Activated CD4-positive, alpha-beta T cell treated with anti-CD3 and anti-CD28 coated beads, Interleukin-2, amount 10 ng/mL, durations not matched to agents 24 days and 14 days (primary cell): ENCODE measurements around the gene MBD3L3. TPM values are rescaled to one million over a fixed set of nuclear protein-coding genes. Genes with fewer than 3 reads are reported as not detected.
"Not testable (repeated sequence)": the region's sequence is repeated elsewhere in the genome, so short reads cannot be mapped to it uniquely, and the experiment has no call there.

ENCODE experiments used
- DNase-seq: peaks from one replicate; pipeline ENCODE4 v3.0.0; 2022
- H3K27ac Mint-ChIP-seq: one replicate; pipeline ENCODE4 v1.8.0; 2022; ENCODE audit warnings: mild to moderate bottlenecking, mixed read lengths
- H3K27me3 Mint-ChIP-seq: one replicate; pipeline ENCODE4 v1.8.0; 2022; ENCODE audit warnings: mixed read lengths
- H3K36me3 Mint-ChIP-seq: one replicate; pipeline ENCODE4 v1.8.0; 2022; ENCODE audit warnings: low read depth, mild to moderate bottlenecking, mixed read lengths
- H3K4me1 Mint-ChIP-seq: one replicate; pipeline ENCODE4 v1.8.0; 2021; ENCODE audit warnings: mixed read lengths
- H3K4me3 Mint-ChIP-seq: one replicate; pipeline ENCODE4 v1.8.0; 2022; ENCODE audit warnings: mild to moderate bottlenecking, moderate library complexity, mixed read lengths
- H3K9me3 Mint-ChIP-seq: one replicate; pipeline ENCODE4 v1.8.0; 2021; ENCODE audit warnings: mixed read lengths
- intact Hi-C: fragments of 100-400 bp; cut with micrococcal nuclease; formaldehyde crosslinking; loops from one replicate; pipeline ENCODE4 v1.15.1; 2023
- total RNA-seq: library from RNA; stranded (reverse); gene quantifications from 2 replicates; pipeline ENCODE4 v1.2.3, GENCODE V29; 2022

Gene MBD3L3
- not detected in 2 replicates for total RNA-seq

GRCh38 chr19:7058576-7058975 lies at the start of gene MBD3L3:
Gene MBD3L3 (minus strand): TSS chr19:7058676. CDS start chr19:7058605, 71 bp downstream.
- intact Hi-C loops, H3K9me3 Mint-ChIP-seq, H3K4me3 Mint-ChIP-seq, H3K4me1 Mint-ChIP-seq, H3K27me3 Mint-ChIP-seq, DNase-seq, H3K36me3 Mint-ChIP-seq, H3K27ac Mint-ChIP-seq: not testable (repeated sequence)

GRCh38 chr19:7106711-7107657 lies 48.5 kb upstream of the MBD3L3 start:
- H3K36me3 Mint-ChIP-seq = no peaks in the 10 kb centered on the region
- no peaks in the 10 kb centered on the region for H3K27me3 Mint-ChIP-seq
- no peaks in the 10 kb centered on the region for H3K9me3 Mint-ChIP-seq
- H3K4me1 Mint-ChIP-seq = peaks cover 3% of the 10 kb centered on the region
- intact Hi-C loops = no loop called here
- H3K27ac Mint-ChIP-seq = no peak overlapping the region
- H3K4me3 Mint-ChIP-seq = no peak overlapping the region
- no peak for DNase-seq

GRCh38 chr19:7104747-7105447 lies 46.4 kb upstream of the MBD3L3 start:
- H3K36me3 Mint-ChIP-seq = no peaks in the 10 kb centered on the region

GRCh38 chr19:7101498-7102253 lies 43.2 kb upstream of the MBD3L3 start:
- Mint-ChIP-seq H3K4me3 (peak overlapping the region; percentile 39), H3K36me3 (peaks cover 5% of the 10 kb centered on the region), H3K9me3 (peaks cover 14% of the 10 kb centered on the region), H3K27ac (no peak overlapping the region), H3K4me1 (peaks cover 24% of the 10 kb centered on the region), H3K27me3 (peaks cover 3% of the 10 kb centered on the region)
- DNase-seq = no peak
- intact Hi-C loops = loop anchor here (1.0 to 5.0 kb wide), 3 partner anchors 226 to 279 kb away; no protein-coding TSS in a partner anchor

More at GRCh38 chr19:7104747-7105447, 46.4 kb upstream of the MBD3L3 start:
- Mint-ChIP-seq H3K27me3 (no peaks in the 10 kb centered on the region), H3K27ac (no peak overlapping the region), H3K4me3 (no peak overlapping the region), H3K4me1 (peaks cover 9% of the 10 kb centered on the region), H3K9me3 (no peaks in the 10 kb centered on the region)
- intact Hi-C loops = loop anchor here (5.0 kb wide), 1 partner anchor 222 kb away; no protein-coding TSS in a partner anchor
- DNase-seq = no peak

- Mint-ChIP-seq H3K9me3 (peaks cover 21% of the 10 kb centered on the region), H3K36me3 (peaks cover 15% of the 10 kb centered on the region), H3K27ac (peak overlapping the region; percentile 92), H3K4me3 (peak overlapping the region; percentile 92), H3K4me1 (peaks cover 24% of the 10 kb centered on the region), H3K27me3 (peaks cover 3% of the 10 kb centered on the region)
- DNase-seq = no peak
- intact Hi-C loops = no loop called here
Observed at GRCh38 chr19:7099597-7099921, 41.1 kb upstream of the MBD3L3 start.

- intact Hi-C loops = no loop called here
- Mint-ChIP-seq H3K4me3 (peak overlapping the region; percentile 92), H3K9me3 (peaks cover 21% of the 10 kb centered on the region), H3K27me3 (peaks cover 3% of the 10 kb centered on the region), H3K27ac (peak overlapping the region; percentile 92), H3K4me1 (peaks cover 24% of the 10 kb centered on the region), H3K36me3 (peaks cover 15% of the 10 kb centered on the region)
- peak; percentile 96 for DNase-seq
Observed at GRCh38 chr19:7098701-7099596, 40.5 kb upstream of the MBD3L3 start.

GRCh38 chr19:7098096-7098495 lies 39.6 kb upstream of the MBD3L3 start:
- intact Hi-C loops = no loop called here
- Mint-ChIP-seq H3K9me3 (peaks cover 21% of the 10 kb centered on the region), H3K27me3 (peaks cover 3% of the 10 kb centered on the region), H3K36me3 (peaks cover 15% of the 10 kb centered on the region), H3K27ac (peak overlapping the region; percentile 92), H3K4me1 (peaks cover 24% of the 10 kb centered on the region), H3K4me3 (peak overlapping the region; percentile 92)
- no peak for DNase-seq

- Mint-ChIP-seq H3K27ac (no peak overlapping the region), H3K9me3 (peaks cover 14% of the 10 kb centered on the region), H3K27me3 (no peaks in the 10 kb centered on the region), H3K4me1 (no peaks in the 10 kb centered on the region), H3K4me3 (no peak overlapping the region), H3K36me3 (peaks cover 28% of the 10 kb centered on the region)
- DNase-seq = no peak
- intact Hi-C loops = no loop called here
Observed at GRCh38 chr19:7088999-7089398, 30.5 kb upstream of the MBD3L3 start.

GRCh38 chr19:7083076-7083956 lies 24.8 kb upstream of the MBD3L3 start:
- Mint-ChIP-seq H3K4me3 (no peak overlapping the region), H3K36me3 (peaks cover 81% of the 10 kb centered on the region), H3K27ac (no peak overlapping the region), H3K27me3 (no peaks in the 10 kb centered on the region), H3K4me1 (no peaks in the 10 kb centered on the region), H3K9me3 (peaks cover 25% of the 10 kb centered on the region)
- no peak for DNase-seq
- intact Hi-C loops = no loop called here

GRCh38 chr19:7078008-7078407 lies 19.5 kb upstream of the MBD3L3 start:
- H3K27ac Mint-ChIP-seq = no peak overlapping the region
- peaks cover 2% of the 10 kb centered on the region for H3K4me1 Mint-ChIP-seq
- DNase-seq = peak; percentile 46
- H3K36me3 Mint-ChIP-seq = peaks cover 98% of the 10 kb centered on the region
- intact Hi-C loops = no loop called here
- H3K27me3 Mint-ChIP-seq = no peaks in the 10 kb centered on the region
- H3K4me3 Mint-ChIP-seq = no peak overlapping the region
- H3K9me3 Mint-ChIP-seq = peaks cover 39% of the 10 kb centered on the region

GRCh38 chr19:7076151-7076550 lies 17.7 kb upstream of the MBD3L3 start:
- H3K4me3 Mint-ChIP-seq = no peak overlapping the region

GRCh38 chr19:7074705-7075282 lies 16.3 kb upstream of the MBD3L3 start:
- peaks cover 88% of the 10 kb centered on the region for H3K36me3 Mint-ChIP-seq
- no peak overlapping the region for H3K27ac Mint-ChIP-seq
- H3K27me3 Mint-ChIP-seq = no peaks in the 10 kb centered on the region
- no peak overlapping the region for H3K4me3 Mint-ChIP-seq
- H3K4me1 Mint-ChIP-seq = peaks cover 6% of the 10 kb centered on the region
- peaks cover 30% of the 10 kb centered on the region for H3K9me3 Mint-ChIP-seq
- DNase-seq = peak; percentile 41
- intact Hi-C loops = no loop called here

More at GRCh38 chr19:7076151-7076550, 17.7 kb upstream of the MBD3L3 start:
- no peaks in the 10 kb centered on the region for H3K27me3 Mint-ChIP-seq
- peaks cover 6% of the 10 kb centered on the region for H3K4me1 Mint-ChIP-seq
- peaks cover 93% of the 10 kb centered on the region for H3K36me3 Mint-ChIP-seq
- peak; percentile 25 for DNase-seq
- H3K27ac Mint-ChIP-seq = no peak overlapping the region
- peaks cover 37% of the 10 kb centered on the region for H3K9me3 Mint-ChIP-seq
- intact Hi-C loops = no loop called here
